GM12878 (cell line): ENCODE data around the gene CSNK1G3. TPM values are rescaled to one million over a fixed set of nuclear protein-coding genes. Genes with fewer than 3 reads are reported as not detected.

ENCODE experiments used
- BCLAF1 ChIP-seq: fragments of 450-650 bp; IDR thresholded peaks from 2 replicates; pipeline ENCODE4 v1.6.1; 2017; ENCODE audit warnings: antibody characterized with exemption, mild to moderate bottlenecking, moderate library complexity
- CBX3 ChIP-seq: fragments of 200-600 bp; sonication (generic); IDR thresholded peaks from 2 replicates; pipeline ENCODE4 v1.6.1; 2016; ENCODE audit warnings: low read depth, borderline replicate concordance
- CHD2 ChIP-seq: IDR thresholded peaks from 2 replicates; pipeline ENCODE4 v1.6.1; 2011; ENCODE audit warnings: low read depth, low read length, improper control_type of control experiment, borderline replicate concordance
- E2F8 ChIP-seq: fragments of 450-650 bp; IDR thresholded peaks from 2 replicates; pipeline ENCODE4 v1.6.1; 2018; ENCODE audit warnings: mild to moderate bottlenecking, low read depth, moderate library complexity; ENCODE audit not compliant: partially characterized antibody
- FOXM1 ChIP-seq: IDR thresholded peaks from 2 replicates; pipeline ENCODE4 v1.6.1; 2012; ENCODE audit warnings: low read depth, mild to moderate bottlenecking, inconsistent platforms, low read length, moderate library complexity
- JUND ChIP-seq: IDR thresholded peaks from 2 replicates; pipeline ENCODE4 v1.6.1; 2012; ENCODE audit warnings: low read depth, mild to moderate bottlenecking, low read length, improper control_type of control experiment, moderate library complexity
- NFIC ChIP-seq: IDR thresholded peaks from 2 replicates; pipeline ENCODE4 v1.6.1; 2012; ENCODE audit warnings: low read depth, mild to moderate bottlenecking, inconsistent platforms, low read length, moderate library complexity
- NFXL1 ChIP-seq: fragments of 450-650 bp; IDR thresholded peaks from 2 replicates; pipeline ENCODE4 v1.6.1; 2017; ENCODE audit warnings: antibody characterized with exemption, mild to moderate bottlenecking, borderline replicate concordance
- NFYA ChIP-seq: IDR thresholded peaks from 2 replicates; pipeline ENCODE4 v1.6.1; 2011; ENCODE audit warnings: low read depth, mild to moderate bottlenecking, low read length, improper control_type of control experiment, borderline replicate concordance
- SRF ChIP-seq, 2 experiments: IDR thresholded peaks; 2 replicates each; pipeline ENCODE4 v1.6.1; 2011; ENCODE audit warnings: low read depth in 2 of 2, low read length in 2 of 2, mild to moderate bottlenecking in 1 of 2, moderate library complexity in 1 of 2
- USF1 ChIP-seq: IDR thresholded peaks from 2 replicates; pipeline ENCODE4 v1.6.1; 2011; ENCODE audit warnings: borderline replicate concordance, low read depth, mild to moderate bottlenecking, moderate library complexity, mixed read lengths, low read length; ENCODE audit not compliant: insufficient read depth; ENCODE audit errors: extremely low read length
- YBX1 ChIP-seq: fragments of 450-650 bp; IDR thresholded peaks from 2 replicates; pipeline ENCODE4 v1.6.1; 2016; ENCODE audit warnings: antibody characterized with exemption
- ZBTB4 ChIP-seq: fragments of 450-650 bp; formaldehyde crosslinking; IDR thresholded peaks from 2 replicates; pipeline ENCODE4 v1.4.0; 2022; ENCODE audit warnings: mild to moderate bottlenecking, moderate library complexity
- ZNF687 ChIP-seq: fragments of 450-650 bp; IDR thresholded peaks from 2 replicates; pipeline ENCODE4 v1.6.1; 2017; ENCODE audit warnings: mild to moderate bottlenecking, moderate library complexity
- polyA plus RNA-seq, 11 experiments: library from polyadenylated mRNA; depleted of rRNA in 4 of 11; unstranded in 6 of 11; stranded (reverse) in 5 of 11; fragments of >200 nt; fragmentation: Nextera tagmentation in 4 of 11; fragmentation: Illumina TruSeq in 1 of 11; extraction: Ambion mirVana in 4 of 11; extraction: Trizol in 1 of 11; gene quantifications; 1 replicate in 1 of 11; 2 replicates in 10 of 11; pipeline versions ENCODE4 v1.2.1 to v1.2.3, GENCODE V29; 2011 to 2016; ENCODE audit warnings: inconsistent platforms in 2 of 11, missing spikeins in 2 of 11, low read depth in 1 of 11
- total RNA-seq, 4 experiments: library from RNA; depleted of rRNA in 3 of 4; stranded (reverse); fragments of >200 nt in 3 of 4; fragmentation: Illumina TruSeq in 1 of 4; extraction: Trizol in 1 of 4; gene quantifications; 2 replicates each; pipeline versions ENCODE4 v1.2.1 to v1.2.3, GENCODE V29; 2013 to 2021

CSNK1G3 gene
- total and polyA plus RNA-seq, 10 of the 15 experiments (the other 5 are each of a cell fraction or from before 2014, with no cell fraction given): 7.4 to 24.1 (median 17.9) TPM

- TF ChIP-seq JUND: no peak
- peak; percentile 88 for TF ChIP-seq ZNF687
- 0 out of 2 replicates have a peak, but pooled peaks have one; percentile 56 for TF ChIP-seq CHD2
- TF ChIP-seq YBX1: no peak
- no peak for TF ChIP-seq ZBTB4 (CRISPR knock-in tag)
- TF ChIP-seq NFIC: peak; percentile 83
- no peak for TF ChIP-seq NFXL1
- TF ChIP-seq CBX3: no peak
- TF ChIP-seq E2F8: no peak
- no peak for TF ChIP-seq SRF (IDR thresholded peaks at IDR 0.05; ENCODE audit: low read depth in 2 of 2, low read length in 2 of 2)
- no peak for TF ChIP-seq BCLAF1
- peak; percentile 88 for TF ChIP-seq FOXM1
- TF ChIP-seq USF1: no peak
- no peak for TF ChIP-seq NFYA
These were observed 37.4 kb downstream of the CSNK1G3 start (continued) for GRCh38 chr5:123549256-123549904.
